ENCODE data around the gene CENATAC.

GRCh38 chr11:118956847-118957469 is 41.0 kb upstream of the CENATAC start:
- TF ChIP-seq EZH2 (IDR thresholded peaks at IDR 0.05; ENCODE audit: borderline replicate concordance, low read length): no peak
- TF ChIP-seq CTCF (IDR thresholded peaks at IDR 0.05; ENCODE audit: low read length): peak; percentile 2; the same call in 1 of the 2 replicates
